ENCODE measurements around the gene GPAM.
"Not testable (repeated sequence)": the region's sequence is repeated elsewhere in the genome, so short reads cannot be mapped to it uniquely, and the experiment has no call there.

Gene GPAM

GRCh38 chr10:112208292-112208691, 24.7 kb upstream of the GPAM start:
- H3K36me3 ChIP-seq, result no peaks in the 10 kb centered on the region
- no peaks in the 10 kb centered on the region for H3K9me3 ChIP-seq
- TF ChIP-seq, protein P1, sequence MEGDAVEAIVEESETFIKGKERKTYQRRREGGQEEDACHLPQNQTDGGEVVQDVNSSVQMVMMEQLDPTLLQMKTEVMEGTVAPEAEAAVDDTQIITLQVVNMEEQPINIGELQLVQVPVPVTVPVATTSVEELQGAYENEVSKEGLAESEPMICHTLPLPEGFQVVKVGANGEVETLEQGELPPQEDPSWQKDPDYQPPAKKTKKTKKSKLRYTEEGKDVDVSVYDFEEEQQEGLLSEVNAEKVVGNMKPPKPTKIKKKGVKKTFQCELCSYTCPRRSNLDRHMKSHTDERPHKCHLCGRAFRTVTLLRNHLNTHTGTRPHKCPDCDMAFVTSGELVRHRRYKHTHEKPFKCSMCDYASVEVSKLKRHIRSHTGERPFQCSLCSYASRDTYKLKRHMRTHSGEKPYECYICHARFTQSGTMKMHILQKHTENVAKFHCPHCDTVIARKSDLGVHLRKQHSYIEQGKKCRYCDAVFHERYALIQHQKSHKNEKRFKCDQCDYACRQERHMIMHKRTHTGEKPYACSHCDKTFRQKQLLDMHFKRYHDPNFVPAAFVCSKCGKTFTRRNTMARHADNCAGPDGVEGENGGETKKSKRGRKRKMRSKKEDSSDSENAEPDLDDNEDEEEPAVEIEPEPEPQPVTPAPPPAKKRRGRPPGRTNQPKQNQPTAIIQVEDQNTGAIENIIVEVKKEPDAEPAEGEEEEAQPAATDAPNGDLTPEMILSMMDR (IDR thresholded peaks at IDR 0.05), result no peak
- peaks cover 30% of the 10 kb centered on the region for H3K27me3 ChIP-seq
- no peak overlapping the region for H3K4me3 ChIP-seq (ENCODE audit: low read depth in 1 of 2, low read length in 1 of 2)
- H3K4me1 ChIP-seq (ENCODE audit: control insufficient read depth in 1 of 2, insufficient read depth in 1 of 2, low read depth in 1 of 2, low read length in 1 of 2), result no peaks in the 10 kb centered on the region
- no peak overlapping the region for H3K27ac ChIP-seq

- Histone ChIP-seq H3K27ac (no peak overlapping the region), H3K27me3 (peaks cover 36% of the 10 kb centered on the region), H3K4me3 (ENCODE audit: low read depth in 1 of 2, low read length in 1 of 2) (no peak overlapping the region), H3K36me3 (no peaks in the 10 kb centered on the region), H3K9me3 (no peaks in the 10 kb centered on the region), H3K4me1 (ENCODE audit: control insufficient read depth in 1 of 2, insufficient read depth in 1 of 2, low read depth in 1 of 2, low read length in 1 of 2) (no peaks in the 10 kb centered on the region)
- TF ChIP-seq, protein P1 (IDR thresholded peaks at IDR 0.05), result no peak
These were observed 19.9 kb upstream of the GPAM start for GRCh38 chr10:112203328-112204076.

- Histone ChIP-seq H3K27ac (no peak overlapping the region), H3K4me1 (ENCODE audit: control insufficient read depth in 1 of 2, insufficient read depth in 1 of 2, low read depth in 1 of 2, low read length in 1 of 2) (no peaks in the 10 kb centered on the region), H3K36me3 (no peaks in the 10 kb centered on the region), H3K4me3 (ENCODE audit: low read depth in 1 of 2, low read length in 1 of 2) (no peak overlapping the region), H3K9me3 (no peaks in the 10 kb centered on the region), H3K27me3 (peaks cover 28% of the 10 kb centered on the region)
- TF ChIP-seq, protein P1 (IDR thresholded peaks at IDR 0.05), result no peak
These were observed 19.1 kb upstream of the GPAM start for GRCh38 chr10:112202561-112203241.

DNA sequence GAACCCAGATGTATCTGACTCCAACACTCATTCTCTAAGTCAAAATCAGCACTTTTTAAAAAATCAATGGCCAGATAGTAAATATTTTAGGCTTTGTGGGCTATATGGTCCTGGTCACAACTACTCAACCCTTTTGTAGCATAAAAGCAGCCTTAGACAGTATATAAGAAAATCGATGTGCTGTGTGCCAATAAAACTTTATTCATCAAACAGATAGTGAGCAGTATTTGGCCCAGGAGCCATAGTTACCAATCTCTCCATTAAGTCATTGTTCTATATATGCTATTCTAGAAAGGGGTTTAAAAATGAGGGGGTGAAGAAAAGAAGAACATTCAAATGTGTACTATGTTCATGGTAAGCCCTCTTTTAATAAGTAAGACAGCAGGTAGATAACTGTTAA, 18.5 kb upstream of the GPAM start:
- Histone ChIP-seq H3K4me1 (ENCODE audit: control insufficient read depth in 1 of 2, insufficient read depth in 1 of 2, low read depth in 1 of 2, low read length in 1 of 2) (no peaks in the 10 kb centered on the region), H3K36me3 (no peaks in the 10 kb centered on the region), H3K27ac (no peak overlapping the region), H3K4me3 (ENCODE audit: low read depth in 1 of 2, low read length in 1 of 2) (no peak overlapping the region), H3K9me3 (no peaks in the 10 kb centered on the region), H3K27me3 (peaks cover 26% of the 10 kb centered on the region)
- TF ChIP-seq, protein P1 (IDR thresholded peaks at IDR 0.05), result no peak

GRCh38 chr10:112201334-112201733, 17.8 kb upstream of the GPAM start:
- Histone ChIP-seq H3K27ac (no peak overlapping the region), H3K27me3 (peaks cover 31% of the 10 kb centered on the region), H3K4me3 (ENCODE audit: low read depth in 1 of 2, low read length in 1 of 2) (no peak overlapping the region), H3K4me1 (ENCODE audit: control insufficient read depth in 1 of 2, insufficient read depth in 1 of 2, low read depth in 1 of 2, low read length in 1 of 2) (no peaks in the 10 kb centered on the region), H3K9me3 (no peaks in the 10 kb centered on the region), H3K36me3 (no peaks in the 10 kb centered on the region)
- TF ChIP-seq, protein P1 (IDR thresholded peaks at IDR 0.05), result no peak

DNA sequence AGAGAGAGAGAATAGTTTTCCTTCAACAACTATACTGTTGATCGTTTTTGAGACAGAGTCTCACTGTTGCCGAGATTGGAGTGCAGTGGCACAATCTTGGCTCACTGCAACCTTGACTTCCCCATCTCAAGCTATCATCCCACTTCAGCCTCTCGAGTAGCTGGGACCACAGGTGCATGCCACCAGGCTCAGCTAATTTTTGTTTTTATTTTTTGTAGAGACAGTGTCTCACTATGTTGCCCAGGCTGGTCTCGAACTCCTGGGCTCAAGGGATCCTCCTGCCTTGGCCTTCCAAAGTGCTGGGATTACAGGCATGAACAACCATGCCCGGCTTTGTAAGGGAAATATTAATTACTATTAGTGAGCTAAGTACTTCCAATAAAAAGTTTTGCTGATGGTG, 16.7 kb upstream of the GPAM start:
- peaks cover 35% of the 10 kb centered on the region for H3K27me3 ChIP-seq
- H3K27ac ChIP-seq; H3K36me3 ChIP-seq; H3K4me1 ChIP-seq (ENCODE audit: control insufficient read depth in 1 of 2, insufficient read depth in 1 of 2, low read depth in 1 of 2, low read length in 1 of 2); H3K9me3 ChIP-seq; H3K4me3 ChIP-seq (ENCODE audit: low read depth in 1 of 2, low read length in 1 of 2): not testable (repeated sequence)

GRCh38 chr10:112197662-112198061, 14.1 kb upstream of the GPAM start:
- not testable (repeated sequence) for H3K27ac ChIP-seq; H3K4me3 ChIP-seq (ENCODE audit: low read depth in 1 of 2, low read length in 1 of 2); H3K9me3 ChIP-seq; H3K4me1 ChIP-seq (ENCODE audit: control insufficient read depth in 1 of 2, insufficient read depth in 1 of 2, low read depth in 1 of 2, low read length in 1 of 2); H3K36me3 ChIP-seq
- H3K27me3 ChIP-seq, result peaks cover 32% of the 10 kb centered on the region
